MCF 10A (cell line): ENCODE results near the gene CLK1. TPM values are rescaled to one million over a fixed set of nuclear protein-coding genes. Genes with fewer than 3 reads are reported as not detected.

ENCODE experiments used
- BruUV-seq: library from RNA; stranded (reverse); fragments of 400-500 nt; replicated peaks from 2 replicates; lab custom pipeline; 2021; lab: Mats Ljungman, UMichigan
- CTCF ChIA-PET: fragments of 300-600 bp; sonication (Branson Sonifier 250); formaldehyde crosslinking; extraction: SDS; loops from one replicate; lab custom pipeline; 2021; ENCODE audit warnings: antibody characterized with exemption, inconsistent platforms; lab: Yijun Ruan, JAX
- POLR2A ChIA-PET: fragments of 300-600, 350-650 bp; sonication (Branson Sonifier 250); formaldehyde crosslinking; extraction: SDS; loops from one replicate; lab custom pipeline; 2020; ENCODE audit warnings: antibody characterized with exemption, inconsistent platforms; lab: Yijun Ruan, JAX
- DNase-seq: peaks from one replicate; pipeline ENCODE4 v3.0.0-alpha.2; 2018; ENCODE audit not compliant: unreplicated experiment
- H3K27ac Mint-ChIP-seq: one replicate; pipeline ENCODE4 v1.8.0; 2022; ENCODE audit warnings: mild to moderate bottlenecking, low read depth, mixed read lengths; ENCODE audit not compliant: unreplicated experiment
- H3K27me3 Mint-ChIP-seq: one replicate; pipeline ENCODE4 v1.8.0; 2022; ENCODE audit warnings: mixed read lengths; ENCODE audit not compliant: insufficient read depth, unreplicated experiment
- H3K36me3 Mint-ChIP-seq: one replicate; pipeline ENCODE4 v1.8.0; 2022; ENCODE audit warnings: mild to moderate bottlenecking, moderate library complexity, mixed read lengths; ENCODE audit not compliant: insufficient read depth, unreplicated experiment
- H3K4me1 Mint-ChIP-seq: one replicate; pipeline ENCODE4 v1.8.0; 2022; ENCODE audit warnings: mixed read lengths; ENCODE audit not compliant: insufficient read depth, unreplicated experiment
- H3K4me3 Mint-ChIP-seq: one replicate; pipeline ENCODE4 v1.8.0; 2022; ENCODE audit warnings: mild to moderate bottlenecking, moderate library complexity, mixed read lengths; ENCODE audit not compliant: unreplicated experiment
- H3K9me3 Mint-ChIP-seq: one replicate; pipeline ENCODE4 v1.8.0; 2022; ENCODE audit warnings: mixed read lengths; ENCODE audit not compliant: unreplicated experiment
- CTCF ChIP-seq: fragments of 200-600 bp; IDR thresholded peaks from one replicate; pipeline ENCODE4 v1.8.0; 2022; ENCODE audit warnings: antibody characterized with exemption, mild to moderate bottlenecking; ENCODE audit not compliant: unreplicated experiment
- intact Hi-C: fragments of 100-400 bp; cut with micrococcal nuclease; formaldehyde crosslinking; loops from 2 replicates; pipeline ENCODE4 v1.14.1; 2022
- total RNA-seq: library from RNA; stranded (reverse); gene quantifications from 2 replicates; pipeline ENCODE4 v1.2.3, GENCODE V29; 2022

Gene CLK1
- total RNA-seq, 1 experiment from 2014 or later: 102 TPM

DNA sequence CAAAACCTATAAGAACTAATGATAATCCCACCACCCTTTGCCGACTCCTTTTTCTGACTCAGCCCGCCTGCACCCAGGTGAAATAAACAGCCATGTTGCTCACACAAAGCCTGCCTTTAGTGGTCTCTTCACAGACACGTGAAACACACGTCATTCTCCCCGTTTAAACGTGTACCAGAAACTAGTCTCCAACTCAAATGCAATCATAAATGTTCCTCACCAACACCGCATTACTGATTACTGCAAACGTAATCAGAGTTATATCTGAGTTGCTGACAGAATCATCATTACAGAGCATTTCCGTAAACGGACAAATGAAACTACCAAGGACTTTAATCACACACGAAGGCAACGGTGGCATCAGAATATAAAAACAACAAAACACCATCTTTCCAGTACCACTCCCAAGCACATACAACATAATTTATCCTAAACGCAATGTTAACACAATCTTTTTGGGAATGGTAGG lies 1.9 kb downstream of the CLK1 start:
- Mint-ChIP-seq H3K36me3 (peaks cover 64% of the 10 kb centered on the region), H3K27ac (peak overlapping the region; percentile 99), H3K27me3 (no peaks in the 10 kb centered on the region), H3K9me3 (no peaks in the 10 kb centered on the region), H3K4me3 (peak overlapping the region; percentile 86), H3K4me1 (peaks cover 23% of the 10 kb centered on the region)
- ChIA-PET CTCF (no interaction called here), POLR2A (interaction anchor here (0.6 to 4.1 kb wide), 10 partner anchors 27 to 255 kb away, joined by 3 to 78 read pairs (median 6); partner anchors contain the start of genes HYCC2, NDUFB3, NIF3L1 and PPIL3)
- BruUV-seq: no TSS peak
- peak; percentile 63 for DNase-seq
- intact Hi-C loops: loop anchor here (1.0 to 5.0 kb wide), 3 partner anchors 50 to 149 kb away; partner anchors contain the start of gene BZW1
- no peak for TF ChIP-seq CTCF

GRCh38 chr2:200861617-200862155 lies 2.8 kb downstream of the CLK1 start:
- TF ChIP-seq CTCF: no peak
- no TSS peak for BruUV-seq
- peaks cover 73% of the 10 kb centered on the region for H3K36me3 Mint-ChIP-seq
- H3K4me3 Mint-ChIP-seq: peak overlapping the region; percentile 86
- intact Hi-C loops: loop anchor here (1.0 to 5.0 kb wide), 3 partner anchors 49 to 148 kb away; partner anchors contain the start of gene BZW1
- H3K4me1 Mint-ChIP-seq: peaks cover 23% of the 10 kb centered on the region
- peak overlapping the region; percentile 99 for H3K27ac Mint-ChIP-seq
- no peak for DNase-seq
- ChIA-PET POLR2A (interaction anchor here (0.6 to 4.1 kb wide), 14 partner anchors 9 to 1597 kb away, joined by 3 to 21 read pairs (median 3); partner anchors contain the start of genes BZW1, NDUFB3, NIF3L1 and ORC2), CTCF (interaction anchor here (0.6 to 1.3 kb wide), 2 partner anchors 75 to 161 kb away, joined by 3 to 4 read pairs; no protein-coding TSS in a partner anchor)
- no peaks in the 10 kb centered on the region for H3K27me3 Mint-ChIP-seq
- H3K9me3 Mint-ChIP-seq: no peaks in the 10 kb centered on the region

DNA sequence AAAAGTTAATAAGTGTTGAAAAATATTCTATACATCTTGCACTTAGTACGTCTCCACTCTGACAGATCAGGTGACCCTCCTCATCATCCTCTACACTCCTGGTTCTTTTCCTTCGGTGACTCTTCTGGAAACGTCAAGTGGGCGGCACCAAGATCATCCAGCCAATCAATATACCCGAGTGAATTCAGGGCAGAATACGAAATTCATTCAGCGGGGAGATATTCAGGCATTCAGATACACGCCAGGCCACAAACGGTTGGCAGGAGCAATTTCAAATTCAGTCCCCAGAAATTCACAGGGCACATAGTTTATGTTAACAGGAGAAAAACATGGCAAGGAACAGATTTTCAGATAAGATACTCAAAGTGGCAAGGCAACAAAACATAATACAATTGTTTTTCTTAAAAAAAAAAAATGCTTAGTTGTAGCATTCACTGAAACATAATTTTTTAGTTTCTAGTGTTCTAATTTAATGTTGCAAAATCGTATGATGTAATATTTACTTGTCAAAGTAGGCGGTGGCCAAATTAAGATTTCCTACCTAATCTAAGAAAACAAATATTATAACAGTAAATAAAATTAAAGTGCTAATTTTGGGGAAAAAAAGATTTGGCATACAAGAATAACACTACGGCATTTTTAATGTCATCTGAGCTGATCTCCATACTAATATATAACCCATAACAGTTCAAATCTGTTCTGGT lies 4.2 kb downstream of the CLK1 start:
- BruUV-seq: no TSS peak
- intact Hi-C loops: loop anchor here (5.0 kb wide), 1 partner anchor 48 kb away; the partner anchor contains the start of gene BZW1
- Mint-ChIP-seq H3K27ac (no peak overlapping the region), H3K4me3 (peak overlapping the region; percentile 86), H3K36me3 (peaks cover 87% of the 10 kb centered on the region), H3K27me3 (no peaks in the 10 kb centered on the region), H3K9me3 (no peaks in the 10 kb centered on the region), H3K4me1 (peaks cover 23% of the 10 kb centered on the region)
- TF ChIP-seq CTCF: no peak
- CTCF ChIA-PET: interaction anchor here (0.9 kb wide), 1 partner anchor 27 kb away, joined by 3 read pairs; no protein-coding TSS in a partner anchor
- no peak for DNase-seq
- POLR2A ChIA-PET: interaction anchor here (0.6 to 4.1 kb wide), 5 partner anchors 29 to 212 kb away, joined by 3 to 21 read pairs (median 4); partner anchors contain the start of genes NDUFB3, NIF3L1 and PPIL3

- H3K9me3 Mint-ChIP-seq: no peaks in the 10 kb centered on the region
- no peak for TF ChIP-seq CTCF
- POLR2A ChIA-PET: interaction anchor here (1.4 kb wide), 2 partner anchors 7 to 24 kb away, joined by 4 to 5 read pairs; partner anchors contain the start of gene CLK1
- BruUV-seq: no TSS peak
- H3K4me1 Mint-ChIP-seq: peaks cover 21% of the 10 kb centered on the region
- H3K4me3 Mint-ChIP-seq: no peak overlapping the region
- no peaks in the 10 kb centered on the region for H3K27me3 Mint-ChIP-seq
- H3K27ac Mint-ChIP-seq: no peak overlapping the region
- no peak for DNase-seq
- intact Hi-C loops: no loop called here
- peaks cover 100% of the 10 kb centered on the region for H3K36me3 Mint-ChIP-seq
- CTCF ChIA-PET: interaction anchor here (0.9 to 1.4 kb wide), 2 partner anchors 11 to 29 kb away, joined by 3 read pairs; no protein-coding TSS in a partner anchor
Observed at GRCh38 chr2:200856806-200857205, 7.7 kb downstream of the CLK1 start.
